Activated CD8-positive, alpha-beta memory T cell treated with anti-CD3 and anti-CD28 coated beads, Interleukin-2, amount 50 U/mL, for 4 hours (primary cell): ENCODE data around the gene SF3B5.
"Not testable (repeated sequence)": the region's sequence is repeated elsewhere in the genome, so short reads cannot be mapped to it uniquely, and the experiment has no call there.

Experiments
- DNase-seq: peaks from one replicate; pipeline ENCODE4 v3.0.0-alpha.2; 2020

The SF3B5 gene

DNA sequence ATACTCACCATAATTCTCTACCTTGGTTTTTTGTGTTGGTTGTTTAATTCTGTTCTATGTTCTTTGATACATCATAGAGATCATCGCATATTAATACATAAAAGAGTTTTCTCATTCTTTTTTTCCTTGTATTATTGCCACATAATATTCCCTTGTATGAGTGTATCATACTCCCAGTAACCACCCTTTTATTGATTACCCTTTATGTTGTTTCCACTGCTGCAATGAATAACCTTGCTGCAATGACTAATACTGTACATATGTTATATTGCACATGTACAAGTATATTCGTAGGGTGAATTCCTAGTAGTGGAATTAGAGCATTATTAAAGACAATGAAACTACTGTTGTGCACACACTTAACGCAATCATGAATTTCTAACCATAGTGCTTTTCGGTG, 9.1 kb upstream of the SF3B5 start:
- DNase-seq = no peak

DNA sequence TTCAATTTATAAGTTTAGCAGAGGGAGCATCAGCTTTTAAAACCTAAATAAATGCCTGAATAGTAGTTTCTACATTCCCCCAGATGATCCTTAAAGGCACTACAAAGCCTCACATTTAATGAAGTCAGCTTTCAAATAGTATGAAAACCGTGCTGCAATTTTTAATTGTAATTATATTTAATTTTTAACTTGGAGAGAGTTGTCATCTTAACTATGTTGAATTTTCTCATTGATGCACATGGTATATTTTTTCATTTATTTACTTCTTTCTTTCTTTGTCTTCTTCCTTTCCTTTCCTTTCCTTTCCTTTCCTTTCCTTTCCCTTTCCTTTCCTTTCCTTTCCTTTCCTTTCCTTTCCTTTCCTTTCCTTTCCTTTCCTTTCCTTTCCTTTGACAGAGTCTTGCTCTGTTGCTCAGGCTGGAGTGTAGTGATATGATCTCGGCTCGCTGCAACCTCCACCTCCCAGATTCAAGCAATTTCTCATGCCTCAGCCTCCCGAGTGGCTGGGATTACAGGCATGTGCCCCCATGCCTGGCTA, 7.7 kb upstream of the SF3B5 start:
- no peak for DNase-seq

DNA sequence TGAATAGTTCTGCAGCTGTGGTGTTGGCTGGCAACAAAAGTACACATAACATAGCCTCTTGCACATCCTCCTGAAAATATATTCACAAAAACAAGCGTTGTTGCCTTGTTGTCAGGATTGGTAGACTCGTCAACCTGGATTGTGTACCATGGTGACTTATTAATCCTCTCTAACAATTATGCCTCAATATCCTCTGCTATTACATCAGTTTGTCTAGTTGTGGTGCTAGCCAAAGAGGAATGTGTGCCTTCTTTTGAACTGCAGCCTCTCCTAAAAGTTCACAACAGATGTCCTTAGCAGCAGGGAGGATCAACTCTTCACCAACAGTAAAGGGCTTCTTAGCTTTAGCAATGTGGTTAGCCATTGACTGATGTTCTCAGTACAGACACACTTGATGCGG, 3.6 kb upstream of the SF3B5 start:
- DNase-seq = no peak

DNA sequence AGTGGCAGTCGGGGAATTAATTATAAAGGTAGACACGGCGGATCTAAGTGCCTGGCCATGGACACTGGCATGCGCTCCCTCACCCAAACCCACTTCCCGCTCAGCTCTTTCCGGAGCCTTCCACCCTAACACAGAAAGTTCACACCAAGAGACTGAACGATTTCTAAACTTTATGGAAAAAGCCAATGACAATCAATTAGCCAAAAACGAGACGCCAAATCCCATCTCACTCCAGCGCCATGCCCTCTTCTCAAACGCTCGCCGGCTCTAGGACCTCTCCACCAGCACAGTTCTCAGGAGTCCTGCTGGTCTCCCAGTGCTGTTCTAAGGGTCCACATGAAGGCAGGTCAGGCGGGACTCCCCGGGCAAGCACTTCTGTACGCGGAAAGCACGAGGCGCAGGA, 641 bp downstream of the SF3B5 start:
- DNase-seq = no peak

DNA sequence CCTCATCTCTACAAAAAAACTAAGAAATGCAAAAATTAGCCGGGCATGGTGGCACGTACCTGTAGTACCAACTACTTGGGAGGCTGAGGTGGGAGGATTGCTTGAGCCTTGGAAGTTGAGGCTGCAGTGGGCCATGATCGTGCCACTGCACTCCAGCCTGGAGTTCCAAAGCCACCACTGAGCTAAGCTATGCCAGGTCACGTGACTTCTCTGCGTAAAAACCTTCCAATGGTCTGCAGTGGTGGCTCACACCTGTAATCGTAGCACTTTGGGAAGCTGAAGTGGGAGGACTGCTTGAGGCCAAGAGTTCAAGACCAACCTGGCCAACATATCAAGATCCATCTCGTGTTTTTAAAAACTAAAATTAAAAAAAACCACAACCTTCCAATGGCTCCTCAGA, 1.7 kb downstream of the SF3B5 start:
- no peak for DNase-seq

DNA sequence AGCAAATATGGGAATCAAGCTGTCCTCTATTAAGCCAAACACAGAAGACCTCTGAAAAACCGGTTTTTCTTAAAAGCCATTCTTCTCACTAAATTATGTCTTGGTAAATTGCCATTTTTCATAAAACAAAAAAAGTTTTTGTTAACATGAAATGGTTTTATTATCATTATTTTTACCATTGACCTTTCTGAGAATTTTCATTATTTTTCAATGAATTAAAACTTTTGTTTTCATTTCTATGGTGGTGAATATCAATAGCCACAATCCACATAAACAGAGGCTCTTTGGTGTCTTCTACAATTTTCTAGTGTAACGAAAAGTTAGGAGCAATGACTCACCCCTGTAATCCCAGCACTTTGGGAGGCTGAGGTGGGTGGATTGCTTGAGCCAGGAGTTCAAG, 2.1 kb downstream of the SF3B5 start:
- DNase-seq = no peak

DNA sequence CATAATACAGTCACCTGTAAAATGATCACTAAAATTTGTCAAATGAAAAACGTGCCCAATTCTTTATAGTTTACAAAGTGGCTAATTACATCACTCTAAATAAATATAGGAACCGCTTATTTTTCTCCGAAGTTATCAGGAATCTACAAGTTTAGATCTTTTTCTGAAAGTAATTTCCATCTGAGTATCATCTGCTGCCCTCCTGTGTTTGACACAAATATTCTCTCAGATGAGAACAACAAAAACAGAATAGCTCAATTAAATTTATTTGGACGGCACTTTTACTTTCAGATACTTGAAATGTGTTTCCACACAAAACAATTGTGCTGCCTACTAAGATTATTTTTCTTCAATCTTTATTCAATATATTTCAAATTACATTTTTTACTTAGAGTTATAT, 5.0 kb downstream of the SF3B5 start:
- DNase-seq = no peak

DNA sequence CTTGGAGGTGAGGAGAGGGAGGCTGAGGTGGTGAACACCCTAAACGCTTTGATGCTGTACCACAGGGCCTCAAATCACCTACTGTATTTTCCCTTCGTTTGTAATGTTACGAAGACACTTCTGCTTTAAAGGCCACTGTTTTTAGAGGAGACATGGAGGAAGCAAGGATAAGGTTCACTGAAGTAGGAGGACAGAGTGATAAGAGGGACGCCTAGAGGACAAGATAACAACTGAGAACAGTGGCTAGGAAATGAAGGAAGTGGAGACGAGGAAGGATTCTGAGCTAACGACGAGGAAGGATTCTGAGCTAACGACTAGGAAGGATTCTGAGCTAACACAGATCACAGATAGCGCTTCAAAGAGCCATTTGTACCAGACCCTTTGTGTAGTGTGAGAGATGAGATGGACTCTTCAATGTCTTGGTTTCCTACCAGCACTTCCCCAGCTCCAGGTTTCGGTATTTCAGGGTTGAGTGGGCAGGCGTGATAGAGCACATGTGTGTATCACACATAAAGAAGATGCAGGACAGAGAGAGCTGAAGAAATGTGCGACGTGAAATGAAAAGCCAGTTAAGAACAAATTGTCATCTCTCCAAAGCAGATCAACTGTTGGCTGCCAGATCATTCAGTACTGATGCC, 7.5 kb downstream of the SF3B5 start:
- no peak for DNase-seq

DNA sequence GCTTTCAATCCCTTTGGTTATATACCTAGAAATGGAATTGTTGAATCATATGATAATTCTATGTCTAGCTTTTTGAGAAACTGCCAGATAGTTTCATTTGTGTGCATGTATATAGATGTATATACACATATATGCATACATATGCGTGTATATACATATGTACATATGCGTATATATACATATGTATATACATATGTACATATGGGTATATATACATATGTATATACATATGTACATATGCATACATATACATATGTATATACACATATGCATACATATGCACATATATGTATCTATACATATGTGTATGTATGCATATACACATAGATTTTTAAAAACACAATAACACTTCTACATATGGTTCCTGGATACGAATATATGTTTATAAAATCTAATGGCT, 8.4 kb downstream of the SF3B5 start:
- no peak for DNase-seq

DNA sequence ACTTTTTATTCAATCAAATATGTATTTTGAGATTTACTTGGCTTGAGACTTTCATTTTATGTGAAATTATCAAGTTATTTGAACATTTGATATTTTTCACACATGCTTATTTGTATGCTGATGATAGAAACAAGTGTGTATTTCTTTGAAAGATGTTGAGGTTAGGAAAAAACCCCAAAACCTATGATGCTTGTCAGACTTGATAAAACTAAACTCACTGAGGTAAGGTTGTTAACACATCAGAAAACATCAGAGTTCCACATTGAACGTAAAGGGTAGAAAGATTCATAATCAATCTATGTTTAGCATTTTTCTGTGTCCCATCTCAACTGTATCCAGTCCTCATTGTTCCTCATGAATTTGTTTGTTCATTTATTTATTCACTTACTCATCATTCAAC, 12.2 kb downstream of the SF3B5 start:
- no peak for DNase-seq

DNA sequence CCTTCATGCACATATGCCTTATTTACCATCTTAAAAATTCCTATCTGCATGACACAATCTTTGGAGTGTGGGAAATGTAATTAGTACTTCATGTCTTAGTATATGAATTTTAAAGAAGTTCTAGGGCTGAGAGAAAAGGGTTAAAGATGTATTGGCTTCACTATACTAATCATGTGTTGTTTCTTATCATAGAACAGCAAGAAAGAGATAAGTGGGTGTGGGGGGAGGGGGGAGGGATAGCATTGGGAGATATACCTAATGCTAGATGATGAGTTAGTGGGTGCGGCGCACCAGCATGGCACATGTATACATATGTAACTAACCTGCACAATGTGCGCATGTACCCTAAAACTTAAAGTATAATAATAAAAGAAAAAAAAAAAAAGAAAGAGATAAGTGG, 13.0 kb downstream of the SF3B5 start:
- DNase-seq = not testable (repeated sequence)

DNA sequence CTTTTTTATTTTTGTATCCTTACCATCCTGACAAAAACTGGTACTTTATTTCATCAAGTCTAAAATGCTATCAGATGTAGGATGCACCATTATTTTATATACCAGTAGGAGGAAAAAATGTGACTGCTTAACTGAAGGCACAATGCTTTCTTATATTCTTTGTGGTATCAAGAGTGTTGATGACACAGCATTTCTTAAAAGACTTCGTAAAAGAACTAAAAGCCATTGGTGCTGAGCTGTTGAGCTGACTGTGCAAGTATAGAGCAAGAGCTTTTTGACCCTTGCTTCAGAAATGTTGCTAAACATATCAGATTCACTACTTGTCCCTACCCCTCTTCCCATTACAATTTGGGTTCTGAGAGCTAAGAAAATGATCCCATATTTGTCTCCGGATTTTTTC, 17.5 kb downstream of the SF3B5 start:
- DNase-seq = no peak

DNA sequence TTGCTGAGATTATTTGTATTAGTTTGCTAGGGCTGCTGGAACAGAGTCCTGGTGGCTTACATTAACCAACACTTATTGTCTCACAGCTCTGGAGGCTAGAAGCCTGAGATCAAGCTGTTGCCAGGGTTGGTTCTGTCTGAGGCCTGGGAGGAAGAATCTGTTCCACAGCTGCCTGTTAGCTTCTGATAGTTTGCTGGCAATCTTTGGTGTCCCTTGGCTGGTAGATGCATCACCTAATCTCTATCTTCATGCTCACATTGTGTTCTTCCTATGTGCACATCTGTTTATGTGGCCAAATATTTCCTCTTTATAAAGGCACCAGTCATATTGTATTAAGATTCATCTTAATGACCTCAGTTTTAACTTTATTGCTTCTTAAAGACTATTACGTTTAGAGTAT, 19.5 kb downstream of the SF3B5 start:
- DNase-seq = no peak

DNA sequence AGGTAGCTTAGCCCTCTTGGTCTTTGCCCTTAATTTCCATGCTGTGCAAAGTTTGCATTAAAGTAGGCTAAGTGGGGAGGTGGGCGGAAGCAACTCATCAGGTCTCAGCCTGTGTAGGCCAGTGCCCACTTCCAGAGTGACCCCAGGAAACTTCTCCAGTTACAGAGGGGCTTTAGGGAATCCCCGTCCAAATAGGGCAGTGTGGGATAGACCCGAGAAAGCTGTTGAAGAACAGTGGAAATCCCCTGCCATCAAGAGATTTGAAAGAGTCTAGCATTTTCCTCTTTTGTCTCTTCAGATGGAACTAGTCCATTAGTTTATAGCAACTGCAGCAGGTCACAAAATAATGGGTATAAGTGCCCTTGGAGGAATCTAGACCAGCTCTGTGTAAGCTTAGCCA, 20.2 kb downstream of the SF3B5 start:
- DNase-seq = no peak

DNA sequence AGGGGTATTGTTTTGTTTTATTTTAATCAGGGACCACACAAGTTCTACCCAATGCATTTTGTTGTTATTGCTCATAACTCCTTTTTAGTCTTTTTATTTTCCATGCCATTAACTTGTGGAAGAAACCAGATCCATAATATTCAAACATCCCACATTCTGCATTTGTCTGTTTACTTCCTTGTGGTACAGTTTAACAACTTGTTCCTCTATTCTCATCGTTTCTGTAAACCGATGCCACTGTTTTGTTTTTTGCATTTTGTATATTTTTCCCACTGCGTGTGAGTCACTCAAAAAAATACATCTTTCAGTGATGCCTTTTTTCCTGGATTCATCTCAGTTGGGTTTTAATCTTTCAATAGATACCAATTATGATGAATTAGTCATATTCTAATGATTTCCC, 22.3 kb downstream of the SF3B5 start:
- DNase-seq = no peak

DNA sequence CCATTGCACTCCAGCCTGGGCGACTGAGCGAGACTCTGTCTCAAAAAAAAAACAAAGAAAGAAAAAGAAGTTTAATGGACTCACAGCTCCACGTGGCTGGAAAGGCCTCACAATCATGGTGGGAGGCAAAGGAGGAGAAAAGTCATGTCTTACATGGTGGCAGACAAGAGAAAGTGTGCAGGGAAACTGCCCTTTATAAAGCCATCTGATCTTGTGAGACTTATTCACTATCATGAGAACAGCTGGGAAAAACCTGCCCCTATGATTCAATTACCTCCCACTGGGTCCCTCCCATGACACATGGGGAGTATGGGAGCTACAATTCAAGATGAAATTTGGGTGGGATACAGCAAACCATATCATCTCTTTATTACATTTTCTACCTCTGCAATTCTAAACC, 25.9 kb downstream of the SF3B5 start:
- no peak for DNase-seq

DNA sequence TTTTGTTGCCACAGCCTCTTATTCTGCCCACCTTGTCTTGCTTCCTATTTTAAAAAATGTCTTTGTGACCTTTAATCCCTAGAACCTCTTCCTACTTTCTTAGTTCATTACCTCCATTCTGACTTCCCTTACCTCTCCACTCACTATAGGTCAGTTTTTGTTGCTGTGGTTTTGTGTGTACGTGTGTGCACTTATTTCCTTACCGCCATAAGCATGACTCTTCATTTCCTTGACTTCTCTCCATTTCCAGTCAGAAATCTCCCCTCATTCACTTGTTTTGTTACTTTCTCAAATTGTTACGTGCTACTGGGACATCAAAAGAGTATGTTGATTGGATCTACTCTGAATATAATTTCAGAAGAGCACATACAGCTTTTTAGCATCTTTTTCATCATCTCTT, 26.6 kb downstream of the SF3B5 start:
- DNase-seq = no peak

DNA sequence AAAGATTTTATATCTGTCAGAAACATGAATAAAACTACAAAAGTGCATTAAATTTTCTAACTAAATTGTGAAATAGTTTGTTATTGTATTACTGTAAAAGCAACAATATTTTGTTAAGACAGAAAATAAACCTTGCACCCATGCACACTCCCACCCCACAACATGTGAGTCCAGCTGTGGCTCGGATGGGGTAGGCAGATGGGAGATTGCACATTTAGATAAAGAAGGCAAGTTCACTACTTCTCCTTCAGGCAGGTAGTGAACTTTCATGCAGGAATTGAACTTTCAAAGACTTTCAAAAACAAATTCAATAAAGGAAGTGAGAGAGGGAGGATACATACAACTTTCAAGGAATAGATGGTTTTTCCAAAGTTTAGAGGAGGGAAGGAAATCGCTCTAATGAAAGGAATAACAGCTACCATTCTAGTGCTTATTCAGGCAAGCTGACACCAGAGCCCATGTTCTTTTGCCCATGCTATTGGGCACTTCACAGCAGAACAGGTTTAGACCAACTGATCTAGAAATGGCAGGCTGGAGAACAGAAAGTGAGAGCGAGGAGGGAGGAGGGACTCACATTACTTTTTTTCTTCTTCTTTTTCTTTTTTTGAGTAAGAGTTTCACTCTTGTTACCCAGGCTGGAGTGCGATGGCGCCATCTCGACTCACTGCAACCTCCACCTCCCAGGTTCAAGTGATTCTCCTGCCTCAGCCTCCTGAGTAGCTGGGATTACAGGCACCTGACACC, 28.5 kb downstream of the SF3B5 start:
- DNase-seq = no peak

DNA sequence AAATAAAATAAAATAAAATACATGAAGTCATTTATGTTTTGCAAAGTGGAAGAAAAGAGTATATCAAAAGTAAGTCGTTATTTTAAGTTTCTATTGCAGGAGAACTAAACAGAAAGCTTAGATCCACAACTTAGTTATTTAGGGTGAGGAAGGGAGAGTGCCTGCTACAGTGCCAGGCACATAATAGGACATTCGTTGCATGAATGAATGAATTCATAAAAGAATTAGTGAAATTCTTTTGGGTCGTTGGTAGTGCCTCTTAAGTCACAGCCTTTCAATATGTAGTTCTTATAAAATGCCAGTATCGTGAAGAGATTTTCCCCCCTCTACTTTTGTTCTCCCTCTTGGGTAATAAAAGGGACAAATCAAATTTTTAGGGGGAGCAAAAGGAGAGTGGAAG, 29.1 kb downstream of the SF3B5 start:
- no peak for DNase-seq

DNA sequence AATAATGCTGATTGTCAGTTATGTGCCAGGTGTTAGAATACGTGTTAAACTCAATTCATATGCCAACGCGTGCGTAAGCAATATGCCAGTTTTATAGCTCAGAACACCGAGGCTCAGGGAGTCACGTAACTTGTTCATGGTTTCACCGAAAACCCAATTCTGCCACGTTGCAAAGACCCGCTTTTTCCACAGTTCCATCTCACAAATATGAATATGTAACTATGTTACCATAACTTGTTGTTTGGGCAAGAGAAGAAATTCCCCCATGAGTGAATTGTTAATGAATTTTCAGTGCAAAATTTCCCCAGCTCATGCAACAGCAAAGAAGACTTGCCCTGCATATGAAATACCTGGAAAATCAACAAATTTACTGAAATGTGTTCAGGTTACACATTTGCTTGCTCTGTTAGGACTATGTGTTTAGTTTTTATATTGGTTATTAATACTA, 30.1 kb downstream of the SF3B5 start:
- DNase-seq = no peak

DNA sequence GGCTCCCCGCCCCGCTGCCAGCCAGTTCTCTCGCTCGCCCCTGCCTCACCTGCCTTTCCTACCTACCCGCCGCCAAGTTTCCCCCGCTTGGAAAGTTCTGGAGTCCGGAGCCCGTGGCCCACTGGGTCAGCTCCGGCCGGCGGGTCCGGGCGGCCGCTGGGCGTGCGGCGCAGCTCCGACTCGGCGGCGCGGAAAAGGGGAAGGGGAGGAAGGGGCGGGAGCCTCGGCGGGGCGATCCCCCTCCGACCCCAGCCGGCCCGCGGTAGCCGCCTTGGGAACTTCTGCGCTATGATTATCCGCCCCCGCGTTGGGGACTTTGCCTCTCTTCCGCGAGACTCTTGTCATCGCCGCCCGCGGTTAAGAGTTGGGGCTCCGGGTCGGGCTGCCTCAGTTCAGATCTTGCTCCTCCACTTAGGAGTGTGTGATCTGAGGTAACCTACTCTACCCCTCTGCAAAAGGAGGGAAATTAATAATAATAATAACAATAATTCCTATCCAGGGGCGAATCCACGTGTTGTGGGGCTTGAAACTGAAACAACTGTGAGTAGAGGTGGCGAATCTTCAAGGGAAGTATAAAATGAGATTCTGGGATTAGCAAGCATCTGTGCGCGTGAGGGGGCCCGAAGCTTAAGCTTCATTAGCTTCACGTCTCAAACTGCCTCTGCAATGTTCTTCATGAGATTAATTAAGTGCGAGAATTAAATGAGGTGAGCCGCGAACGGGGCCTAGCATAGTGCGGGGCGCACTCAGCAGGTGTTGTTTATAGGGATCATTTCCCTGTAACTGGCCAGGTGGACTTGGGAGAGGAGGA, 30.8 kb downstream of the SF3B5 start:
- peak; percentile 75 for DNase-seq

DNA sequence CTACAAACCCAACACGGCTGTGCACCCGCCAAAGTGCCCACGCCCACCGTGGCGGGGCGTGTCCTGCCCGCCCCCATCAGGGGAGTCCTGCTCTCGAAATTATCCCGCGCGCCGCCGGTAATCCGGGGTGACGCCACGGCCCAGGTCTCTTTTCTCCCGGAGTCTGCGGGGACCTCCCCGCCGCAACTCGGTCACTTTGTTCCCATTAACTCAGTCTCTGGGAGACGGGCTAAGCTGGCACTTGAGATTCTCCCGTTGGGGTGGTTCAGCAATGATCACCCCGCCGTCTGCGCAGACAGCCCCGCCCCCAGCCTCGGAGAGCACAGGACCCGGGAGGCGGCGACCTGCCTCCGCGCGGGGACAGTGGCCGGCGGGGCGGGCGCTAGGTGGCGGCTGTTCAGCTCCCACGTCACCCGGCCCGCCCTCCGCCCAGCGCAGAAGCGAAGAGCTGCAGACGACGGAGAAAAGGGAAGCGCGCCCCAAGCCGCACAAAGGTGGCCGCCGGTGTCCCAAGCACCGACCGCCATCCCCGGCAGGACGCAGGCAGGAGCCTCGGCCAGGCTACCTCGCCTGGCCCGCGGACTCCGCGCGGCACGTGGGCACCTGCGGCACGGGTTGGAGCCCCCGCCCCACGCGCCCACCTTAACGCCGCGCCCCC, 31.5 kb downstream of the SF3B5 start:
- DNase-seq = peak; percentile 92

DNA sequence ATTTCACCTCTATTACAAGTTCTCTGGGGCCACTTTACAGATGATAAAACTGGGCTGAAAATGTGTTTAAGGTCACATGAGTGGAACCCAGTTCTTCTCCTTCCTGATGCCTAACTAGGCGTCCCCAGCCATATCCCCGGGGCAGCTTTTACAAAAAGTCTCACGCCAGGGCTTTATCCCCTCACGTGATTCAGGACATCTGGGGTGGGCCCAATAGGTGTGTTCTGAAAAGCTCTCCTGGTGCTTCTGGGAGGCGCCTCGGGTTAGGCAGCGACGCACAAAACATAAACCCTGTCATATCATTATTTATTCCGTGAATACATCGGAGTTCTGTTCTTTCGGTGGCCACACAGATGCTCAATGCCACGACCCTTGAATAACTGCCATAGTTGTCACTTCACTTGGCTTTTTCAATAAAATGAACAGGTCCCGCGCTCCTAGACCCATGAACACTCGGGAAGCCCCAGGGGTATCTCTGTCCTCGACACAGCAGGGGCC, 32.1 kb downstream of the SF3B5 start:
- DNase-seq = no peak
